HL-60 (cell line): ENCODE results near the gene NELFB.

Experiments
- GABPA ChIP-seq: IDR thresholded peaks from 2 replicates; pipeline ENCODE4 v1.6.1; 2012; ENCODE audit warnings: low read depth
- POLR2AphosphoS5 ChIP-seq: IDR thresholded peaks from 2 replicates; pipeline ENCODE4 v1.6.1; 2012; ENCODE audit warnings: low read depth
- TF ChIP-seq, protein P1 (sequence below): IDR thresholded peaks from one replicate; pipeline ENCODE4 v1.5.1; 2011; ENCODE audit warnings: low read length, control low read depth, inconsistent platforms; ENCODE audit not compliant: insufficient read depth

DNA sequence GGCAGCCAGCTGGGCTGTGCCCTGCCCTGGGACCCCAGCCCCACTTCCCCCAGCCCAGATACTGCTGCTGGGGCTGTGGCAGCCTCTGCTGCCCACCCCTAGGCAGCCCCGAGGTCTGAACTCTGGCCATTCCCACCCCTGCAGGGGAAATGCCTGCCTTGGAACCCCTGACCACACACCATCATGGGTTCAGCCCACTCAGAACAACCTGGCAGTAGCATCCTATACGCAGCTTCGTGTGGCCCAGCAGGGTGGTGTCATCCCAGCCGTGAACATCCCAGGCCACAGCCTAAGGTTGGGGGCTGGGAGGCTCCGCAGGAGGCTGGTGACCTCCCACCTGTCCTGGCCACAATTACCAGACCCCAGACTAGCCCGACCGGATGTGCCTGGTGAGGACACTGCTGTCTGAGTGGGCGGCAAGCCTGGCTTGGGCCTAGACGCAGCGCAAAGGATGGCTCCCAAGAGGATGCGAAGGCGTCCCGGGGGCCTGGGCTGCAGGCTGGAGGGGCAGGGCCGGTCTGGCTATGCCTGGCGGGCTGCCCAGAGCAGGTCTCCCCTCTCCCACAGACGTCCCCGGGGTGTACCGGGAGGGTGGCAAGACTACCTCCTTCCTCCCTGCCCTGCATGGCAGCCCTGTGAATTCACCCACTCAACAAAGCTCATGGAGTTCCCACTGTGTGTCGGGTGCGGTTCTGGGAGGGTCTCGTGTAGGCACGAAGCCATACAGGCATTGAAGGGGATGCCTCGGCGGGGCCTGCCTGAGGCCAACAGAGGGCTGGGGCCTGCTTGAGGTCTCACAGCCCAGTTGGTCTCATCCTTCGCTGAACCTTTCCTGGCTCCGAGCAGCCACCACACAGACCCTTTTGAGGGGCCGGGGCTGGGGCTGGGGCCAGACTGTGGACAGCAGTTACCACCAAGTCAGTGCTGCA is 25.9 kb upstream of the NELFB start:
- TF ChIP-seq POLR2AphosphoS5 = no peak
- TF ChIP-seq, protein P1, sequence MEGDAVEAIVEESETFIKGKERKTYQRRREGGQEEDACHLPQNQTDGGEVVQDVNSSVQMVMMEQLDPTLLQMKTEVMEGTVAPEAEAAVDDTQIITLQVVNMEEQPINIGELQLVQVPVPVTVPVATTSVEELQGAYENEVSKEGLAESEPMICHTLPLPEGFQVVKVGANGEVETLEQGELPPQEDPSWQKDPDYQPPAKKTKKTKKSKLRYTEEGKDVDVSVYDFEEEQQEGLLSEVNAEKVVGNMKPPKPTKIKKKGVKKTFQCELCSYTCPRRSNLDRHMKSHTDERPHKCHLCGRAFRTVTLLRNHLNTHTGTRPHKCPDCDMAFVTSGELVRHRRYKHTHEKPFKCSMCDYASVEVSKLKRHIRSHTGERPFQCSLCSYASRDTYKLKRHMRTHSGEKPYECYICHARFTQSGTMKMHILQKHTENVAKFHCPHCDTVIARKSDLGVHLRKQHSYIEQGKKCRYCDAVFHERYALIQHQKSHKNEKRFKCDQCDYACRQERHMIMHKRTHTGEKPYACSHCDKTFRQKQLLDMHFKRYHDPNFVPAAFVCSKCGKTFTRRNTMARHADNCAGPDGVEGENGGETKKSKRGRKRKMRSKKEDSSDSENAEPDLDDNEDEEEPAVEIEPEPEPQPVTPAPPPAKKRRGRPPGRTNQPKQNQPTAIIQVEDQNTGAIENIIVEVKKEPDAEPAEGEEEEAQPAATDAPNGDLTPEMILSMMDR = no peak
- no peak for TF ChIP-seq GABPA
